Upper lobe of left lung (tissue), 4 donors: ENCODE results near the gene UGT1A10.

ENCODE experiments used
- CTCF ChIP-seq, 6 experiments: fragments of 450-650 bp in 4 of 6; fragments of 200-600 bp in 2 of 6; sonication (generic) in 2 of 6; IDR thresholded peaks; one replicate each; pipeline ENCODE4 v1.5.1; 2016 to 2019; ENCODE audit warnings: antibody characterized with exemption in 6 of 6
- POLR2A ChIP-seq, 4 donors: fragments of 450-650 bp; IDR thresholded peaks; one replicate each; pipeline ENCODE4 v1.5.1; 2016 to 2017; ENCODE audit warnings: antibody characterized with exemption in 4 of 4, mild to moderate bottlenecking in 2 of 4

- TF ChIP-seq CTCF (IDR thresholded peaks at IDR 0.05) (no peak), POLR2A (IDR thresholded peaks at IDR 0.05) (no peak)
Observed at GRCh38 chr2:233772153-233772552, 135.9 kb downstream of the UGT1A10 start.
